Parathyroid adenoma (tissue), 2 donors: Measurements from ENCODE around the gene EEF1AKMT4.

Experiments used
- H2AFZ ChIP-seq: fragments of 300-600 bp; sonication (generic); one replicate; pipeline ENCODE4 v1.7.0; 2017; ENCODE audit warnings: antibody characterized with exemption, mild to moderate bottlenecking
- H3K27ac ChIP-seq: fragments of 300-600 bp; sonication (generic); one replicate; pipeline ENCODE4 v1.7.0; 2017
- H3K27me3 ChIP-seq: fragments of 300-600 bp; sonication (generic); one replicate; pipeline ENCODE4 v1.7.0; 2017; ENCODE audit warnings: low read length; ENCODE audit not compliant: control insufficient read depth, insufficient read depth
- H3K36me3 ChIP-seq: fragments of 300-600 bp; sonication (generic); one replicate; pipeline ENCODE4 v1.7.0; 2017; ENCODE audit warnings: low read length; ENCODE audit not compliant: control insufficient read depth, insufficient read depth
- H3K4me1 ChIP-seq: fragments of 300-600 bp; sonication (generic); one replicate; pipeline ENCODE4 v1.7.0; 2017; ENCODE audit warnings: control low read depth
- H3K4me2 ChIP-seq: fragments of 300-600 bp; sonication (generic); one replicate; pipeline ENCODE4 v1.7.0; 2017; ENCODE audit warnings: low read length
- H3K4me3 ChIP-seq: fragments of 300-600 bp; sonication (generic); one replicate; pipeline ENCODE4 v1.7.0; 2017; ENCODE audit warnings: low read depth, low read length
- H3K79me2 ChIP-seq: fragments of 300-600 bp; sonication (generic); one replicate; pipeline ENCODE4 v1.7.0; 2017; ENCODE audit warnings: control low read depth
- H3K9ac ChIP-seq: fragments of 300-600 bp; sonication (generic); one replicate; pipeline ENCODE4 v1.7.0; 2017; ENCODE audit warnings: mild to moderate bottlenecking
- H3K9me3 ChIP-seq: fragments of 300-600 bp; sonication (generic); one replicate; pipeline ENCODE4 v1.7.0; 2017; ENCODE audit warnings: low read length; ENCODE audit not compliant: control insufficient read depth
- TF ChIP-seq, protein P1 (sequence below): fragments of 300-600 bp; sonication (generic); IDR thresholded peaks from one replicate; pipeline ENCODE4 v1.7.0; 2017; ENCODE audit warnings: antibody characterized with exemption, mild to moderate bottlenecking
- donor health status: primary hyperparathyroidism.

Gene EEF1AKMT4

DNA sequence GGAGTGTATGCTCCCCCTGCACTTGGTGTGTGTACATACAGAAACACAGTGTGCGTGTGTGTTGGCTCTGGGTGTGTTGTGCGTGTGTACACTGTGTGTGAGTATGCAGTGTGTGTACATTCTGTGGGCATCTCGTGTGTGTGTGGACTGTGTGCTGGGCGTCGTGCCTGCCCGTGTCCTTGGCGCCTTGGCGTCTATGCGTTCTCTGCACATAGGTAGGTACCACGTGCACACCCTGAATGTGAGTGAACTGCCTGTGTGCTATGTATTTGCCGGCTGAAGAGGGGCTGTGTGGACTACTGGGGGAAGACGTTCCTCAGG lies 25.9 kb downstream of the EEF1AKMT4 start:
- H3K27ac ChIP-seq, result no peak overlapping the region
- no peaks in the 10 kb centered on the region for H3K36me3 ChIP-seq
- no peak overlapping the region for H3K4me2 ChIP-seq
- TF ChIP-seq, protein P1, sequence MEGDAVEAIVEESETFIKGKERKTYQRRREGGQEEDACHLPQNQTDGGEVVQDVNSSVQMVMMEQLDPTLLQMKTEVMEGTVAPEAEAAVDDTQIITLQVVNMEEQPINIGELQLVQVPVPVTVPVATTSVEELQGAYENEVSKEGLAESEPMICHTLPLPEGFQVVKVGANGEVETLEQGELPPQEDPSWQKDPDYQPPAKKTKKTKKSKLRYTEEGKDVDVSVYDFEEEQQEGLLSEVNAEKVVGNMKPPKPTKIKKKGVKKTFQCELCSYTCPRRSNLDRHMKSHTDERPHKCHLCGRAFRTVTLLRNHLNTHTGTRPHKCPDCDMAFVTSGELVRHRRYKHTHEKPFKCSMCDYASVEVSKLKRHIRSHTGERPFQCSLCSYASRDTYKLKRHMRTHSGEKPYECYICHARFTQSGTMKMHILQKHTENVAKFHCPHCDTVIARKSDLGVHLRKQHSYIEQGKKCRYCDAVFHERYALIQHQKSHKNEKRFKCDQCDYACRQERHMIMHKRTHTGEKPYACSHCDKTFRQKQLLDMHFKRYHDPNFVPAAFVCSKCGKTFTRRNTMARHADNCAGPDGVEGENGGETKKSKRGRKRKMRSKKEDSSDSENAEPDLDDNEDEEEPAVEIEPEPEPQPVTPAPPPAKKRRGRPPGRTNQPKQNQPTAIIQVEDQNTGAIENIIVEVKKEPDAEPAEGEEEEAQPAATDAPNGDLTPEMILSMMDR, result no peak
- no peak overlapping the region for H3K4me3 ChIP-seq
- H2AFZ ChIP-seq, result peak overlapping the region; percentile 83
- no peaks in the 10 kb centered on the region for H3K27me3 ChIP-seq
- peaks cover 3% of the 10 kb centered on the region for H3K4me1 ChIP-seq
- no peaks in the 10 kb centered on the region for H3K9me3 ChIP-seq
- no peak overlapping the region for H3K9ac ChIP-seq
- no peaks in the 10 kb centered on the region for H3K79me2 ChIP-seq

DNA sequence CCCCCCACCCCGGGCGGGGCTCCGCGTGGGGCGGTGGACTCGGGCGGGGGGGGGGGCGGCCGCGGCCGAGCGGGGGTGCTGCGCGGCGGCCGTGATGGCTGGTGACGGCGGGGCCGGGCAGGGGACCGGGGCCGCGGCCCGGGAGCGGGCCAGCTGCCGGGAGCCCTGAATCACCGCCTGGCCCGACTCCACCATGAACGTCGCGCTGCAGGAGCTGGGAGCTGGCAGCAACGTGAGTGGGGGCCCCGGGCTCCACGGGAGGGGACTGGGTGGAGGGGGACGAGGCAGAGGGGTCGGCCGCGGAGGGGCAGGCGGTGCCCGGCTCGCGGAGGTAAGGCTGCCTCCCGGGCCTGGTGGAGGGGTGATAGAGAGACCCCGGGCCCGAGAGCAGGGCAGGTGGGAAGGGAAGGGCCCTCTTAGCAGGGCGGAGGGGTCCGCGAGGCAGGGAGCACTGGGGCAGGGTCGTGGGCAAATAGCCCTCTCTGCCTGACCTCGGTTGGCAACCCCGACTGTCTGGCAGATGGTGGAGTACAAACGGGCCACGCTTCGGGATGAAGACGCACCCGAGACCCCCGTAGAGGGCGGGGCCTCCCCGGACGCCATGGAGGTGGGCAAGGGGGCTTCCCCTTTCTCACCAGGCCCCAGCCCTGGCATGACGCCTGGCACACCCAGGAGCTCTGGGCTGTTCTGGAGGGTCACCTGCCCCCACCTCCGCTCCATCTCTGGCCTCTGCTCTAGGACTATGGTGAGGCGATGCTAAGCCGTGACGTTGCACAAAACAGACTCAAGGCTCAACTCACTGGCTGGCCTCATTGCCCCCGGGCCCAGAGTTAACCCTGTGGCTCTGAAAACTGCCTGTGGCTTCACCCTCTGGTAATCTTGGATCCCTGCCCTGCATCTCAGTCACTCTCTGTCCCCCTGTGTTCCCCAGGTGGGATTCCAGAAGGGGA lies 26.8 kb downstream of the EEF1AKMT4 start, which contains the start of gene ECE2:
Gene ECE2 (plus strand): TSS at position 62 of the 950 bp plus-strand sequence. CDS start 132 bp downstream, at position 194.
- H3K27ac ChIP-seq, result no peak within 1 kb of the TSS
- no peaks in the 10 kb centered on the region for H3K27me3 ChIP-seq
- H3K9ac ChIP-seq, result no peak within 1 kb of the TSS
- no peak within 1 kb of the TSS for H3K4me3 ChIP-seq
- no peaks in the 10 kb centered on the region for H3K36me3 ChIP-seq
- no peaks in the 10 kb centered on the region for H3K79me2 ChIP-seq
- no peaks in the 10 kb centered on the region for H3K9me3 ChIP-seq
- H2AFZ ChIP-seq, result peak within 1 kb of the TSS; percentile 83
- TF ChIP-seq, protein P1, result no peak
- H3K4me1 ChIP-seq, result peaks cover 3% of the 10 kb centered on the region
- no peak within 1 kb of the TSS for H3K4me2 ChIP-seq

DNA sequence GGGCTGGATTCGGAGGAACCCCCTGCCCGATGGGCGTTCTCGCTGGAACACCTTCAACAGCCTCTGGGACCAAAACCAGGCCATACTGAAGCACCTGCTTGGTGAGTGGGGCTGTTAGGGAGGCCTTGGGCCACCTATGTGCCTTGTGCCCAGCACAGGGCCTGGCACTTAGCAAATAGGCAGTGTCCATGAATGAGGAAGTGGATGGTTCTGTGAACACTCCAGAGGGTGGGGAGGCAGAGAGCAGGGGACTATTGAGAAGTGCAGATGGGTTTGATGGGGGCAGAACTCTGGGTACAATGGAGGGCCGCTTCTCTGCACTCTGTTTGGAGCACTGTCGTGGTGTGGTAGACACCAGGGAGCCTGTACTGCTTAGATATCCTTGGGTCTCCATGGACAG lies 27.9 kb downstream of the EEF1AKMT4 start:
- H3K27me3 ChIP-seq, result no peaks in the 10 kb centered on the region
- no peak overlapping the region for H2AFZ ChIP-seq
- H3K9me3 ChIP-seq, result no peaks in the 10 kb centered on the region
- TF ChIP-seq, protein P1, result no peak
- no peaks in the 10 kb centered on the region for H3K79me2 ChIP-seq
- no peaks in the 10 kb centered on the region for H3K36me3 ChIP-seq
- H3K4me3 ChIP-seq, result no peak overlapping the region
- H3K4me1 ChIP-seq, result peaks cover 3% of the 10 kb centered on the region
- H3K27ac ChIP-seq, result no peak overlapping the region
- H3K9ac ChIP-seq, result no peak overlapping the region
- H3K4me2 ChIP-seq, result no peak overlapping the region

DNA sequence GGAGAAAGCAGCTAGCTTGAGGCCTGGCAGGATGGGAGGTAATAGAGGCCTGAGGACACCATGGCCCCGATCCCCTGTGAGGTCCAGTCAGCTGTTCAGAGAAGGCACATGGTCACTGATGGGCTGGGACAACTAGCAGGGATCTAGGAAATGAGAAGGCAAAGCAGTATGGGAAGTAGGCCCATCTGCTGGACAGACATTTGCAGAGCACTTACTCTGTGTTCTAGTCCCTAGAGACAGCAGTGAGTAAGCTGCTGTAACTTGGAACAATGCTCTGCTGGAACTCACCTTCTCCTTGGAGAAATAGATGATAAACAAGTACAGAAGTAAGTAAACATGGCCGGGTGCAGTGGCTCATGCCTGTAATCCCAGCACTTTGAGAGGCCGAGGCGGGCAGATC lies 33.5 kb downstream of the EEF1AKMT4 start:
- Histone ChIP-seq H2AFZ (no peak overlapping the region), H3K27me3 (no peaks in the 10 kb centered on the region), H3K4me1 (peaks cover 3% of the 10 kb centered on the region), H3K9me3 (no peaks in the 10 kb centered on the region), H3K27ac (no peak overlapping the region), H3K36me3 (no peaks in the 10 kb centered on the region), H3K79me2 (no peaks in the 10 kb centered on the region), H3K9ac (no peak overlapping the region), H3K4me2 (no peak overlapping the region), H3K4me3 (no peak overlapping the region)
- TF ChIP-seq, protein P1, result no peak
